DND-41 (cell line): ENCODE data around the gene B4GALNT1.
"Not testable (repeated sequence)": the region's sequence is repeated elsewhere in the genome, so short reads cannot be mapped to it uniquely, and the experiment has no call there.

ENCODE experiments used
- ATAC-seq: fragments of 200-7000 bp; cut with Tn5 transposase; 3 replicates; pipeline ENCODE4 v1.9.1; 2021; ENCODE audit warnings: low read depth; ENCODE audit not compliant: insufficient read depth
- DNase-seq: peaks from one replicate; pipeline ENCODE4 v3.0.0-alpha.2; 2020
- H2AFZ ChIP-seq: 2 replicates; pipeline ENCODE4 v1.6.0; 2012; ENCODE audit warnings: low read depth, low read length
- H3K27ac ChIP-seq: 2 replicates; pipeline ENCODE4 v1.5.1; 2012; ENCODE audit warnings: low read length, inconsistent platforms
- H3K27me3 ChIP-seq: fragments of 200-600 bp; sonication (generic); 2 replicates; pipeline ENCODE4 v1.6.0; 2012; ENCODE audit warnings: low read length, mild to moderate bottlenecking, inconsistent platforms; ENCODE audit not compliant: insufficient read depth, poor library complexity
- H3K36me3 ChIP-seq: 2 replicates; pipeline ENCODE4 v1.5.1; 2012; ENCODE audit warnings: low read length, inconsistent platforms; ENCODE audit not compliant: insufficient read depth
- H3K4me1 ChIP-seq: 2 replicates; pipeline ENCODE4 v1.5.1; 2012; ENCODE audit warnings: mild to moderate bottlenecking, low read length; ENCODE audit not compliant: insufficient read depth
- H3K4me2 ChIP-seq: 2 replicates; pipeline ENCODE4 v1.6.0; 2012; ENCODE audit warnings: mild to moderate bottlenecking, moderate library complexity, low read length, inconsistent platforms; ENCODE audit not compliant: insufficient read depth
- H3K4me3 ChIP-seq, 2 experiments: fragments of 200-600 bp in 1 of 2; shearing (Covaris generic) in 1 of 2; 2 replicates each; pipeline ENCODE4 v1.5.1; 2012 to 2016; ENCODE audit warnings: inconsistent platforms in 2 of 2, low read length in 2 of 2, mild to moderate bottlenecking in 2 of 2, low read depth in 1 of 2, moderate library complexity in 1 of 2
- H3K79me2 ChIP-seq: 2 replicates; pipeline ENCODE4 v1.6.0; 2012; ENCODE audit warnings: low read length, inconsistent platforms; ENCODE audit not compliant: insufficient read depth
- H3K9ac ChIP-seq: 2 replicates; pipeline ENCODE4 v1.6.0; 2012; ENCODE audit warnings: low read depth, mild to moderate bottlenecking, inconsistent platforms, low read length, moderate library complexity
- H3K9me3 ChIP-seq: 2 replicates; pipeline ENCODE4 v1.5.1; 2012; ENCODE audit warnings: low read length, moderate library complexity, mild to moderate bottlenecking, inconsistent platforms; ENCODE audit not compliant: insufficient read depth, severe bottlenecking
- H4K20me1 ChIP-seq: 2 replicates; pipeline ENCODE4 v1.6.0; 2012; ENCODE audit warnings: low read length; ENCODE audit not compliant: insufficient read depth
- CTCF ChIP-seq: IDR thresholded peaks from 2 replicates; pipeline ENCODE4 v1.5.1; 2012; ENCODE audit warnings: borderline replicate concordance, low read length, moderate library complexity, mild to moderate bottlenecking; ENCODE audit not compliant: poor library complexity, severe bottlenecking; ENCODE audit errors: extremely low read depth
- EZH2 ChIP-seq: IDR thresholded peaks from 3 replicates; pipeline ENCODE4 v1.6.1; 2012; ENCODE audit warnings: borderline replicate concordance, low read depth, mild to moderate bottlenecking, moderate library complexity, low read length, inconsistent platforms; ENCODE audit not compliant: severe bottlenecking

Gene B4GALNT1

GRCh38 chr12:57591782-57592325 lies 41.1 kb downstream of the B4GALNT1 start:
- TF ChIP-seq CTCF (no peak), EZH2 (no peak)
- Histone ChIP-seq H4K20me1 (no peaks in the 10 kb centered on the region; the same call in 1 of the 2 replicates), H3K9ac (peak overlapping the region; percentile 73), H2AFZ (peak overlapping the region; percentile 99), H3K4me2 (peak overlapping the region; percentile 92), H3K79me2 (peaks cover 26% of the 10 kb centered on the region), H3K27ac (peak overlapping the region; percentile 79), H3K9me3 (no peaks in the 10 kb centered on the region), H3K4me3 (peak overlapping the region; percentile 82 to 90), H3K36me3 (peaks cover 27% of the 10 kb centered on the region; the same call in 1 of the 2 replicates), H3K27me3 (no peaks in the 10 kb centered on the region), H3K4me1 (peaks cover 35% of the 10 kb centered on the region)
- ATAC-seq (no peak; the same call in 2 of the 3 replicates), DNase-seq (no peak)

- peak within 1 kb of the TSS; percentile 99 for H2AFZ ChIP-seq
- H3K4me1 ChIP-seq: peaks cover 35% of the 10 kb centered on the region
- no peaks in the 10 kb centered on the region for H3K9me3 ChIP-seq
- H3K9ac ChIP-seq: peak within 1 kb of the TSS; percentile 73
- H3K27ac ChIP-seq: peak within 1 kb of the TSS; percentile 79
- no peaks in the 10 kb centered on the region; the same call in 1 of the 2 replicates for H4K20me1 ChIP-seq
- TF ChIP-seq CTCF (no peak), EZH2 (no peak)
- H3K27me3 ChIP-seq: no peaks in the 10 kb centered on the region
- ATAC-seq: peak; percentile 88
- peaks cover 23% of the 10 kb centered on the region; the same call in 1 of the 2 replicates for H3K36me3 ChIP-seq
- peak within 1 kb of the TSS; percentile 92 for H3K4me2 ChIP-seq
- peaks cover 26% of the 10 kb centered on the region for H3K79me2 ChIP-seq
- peak; percentile 79 for DNase-seq
- peak within 1 kb of the TSS; percentile 82 to 90 for H3K4me3 ChIP-seq
These were observed 41.9 kb downstream of the B4GALNT1 start, which contains the start of gene PIP4K2C for GRCh38 chr12:57590864-57591781. Gene PIP4K2C (plus strand): TSS chr12:57591192. CDS start chr12:57591290, 98 bp downstream.

GRCh38 chr12:57590479-57590863 lies 42.5 kb downstream of the B4GALNT1 start:
- H3K36me3 ChIP-seq: peaks cover 16% of the 10 kb centered on the region; the same call in 1 of the 2 replicates
- H2AFZ ChIP-seq: peak overlapping the region; percentile 99
- peak overlapping the region; percentile 73 for H3K9ac ChIP-seq
- peak overlapping the region; percentile 92 for H3K4me2 ChIP-seq
- H4K20me1 ChIP-seq: no peaks in the 10 kb centered on the region; the same call in 1 of the 2 replicates
- H3K9me3 ChIP-seq: no peaks in the 10 kb centered on the region
- DNase-seq (no peak), ATAC-seq (no peak)
- H3K4me1 ChIP-seq: peaks cover 35% of the 10 kb centered on the region
- H3K27ac ChIP-seq: peak overlapping the region; percentile 79
- no peak for TF ChIP-seq CTCF
- TF ChIP-seq EZH2: no peak
- H3K27me3 ChIP-seq: peaks cover 3% of the 10 kb centered on the region
- peak overlapping the region; percentile 82 to 90 for H3K4me3 ChIP-seq
- peaks cover 26% of the 10 kb centered on the region for H3K79me2 ChIP-seq

DNA sequence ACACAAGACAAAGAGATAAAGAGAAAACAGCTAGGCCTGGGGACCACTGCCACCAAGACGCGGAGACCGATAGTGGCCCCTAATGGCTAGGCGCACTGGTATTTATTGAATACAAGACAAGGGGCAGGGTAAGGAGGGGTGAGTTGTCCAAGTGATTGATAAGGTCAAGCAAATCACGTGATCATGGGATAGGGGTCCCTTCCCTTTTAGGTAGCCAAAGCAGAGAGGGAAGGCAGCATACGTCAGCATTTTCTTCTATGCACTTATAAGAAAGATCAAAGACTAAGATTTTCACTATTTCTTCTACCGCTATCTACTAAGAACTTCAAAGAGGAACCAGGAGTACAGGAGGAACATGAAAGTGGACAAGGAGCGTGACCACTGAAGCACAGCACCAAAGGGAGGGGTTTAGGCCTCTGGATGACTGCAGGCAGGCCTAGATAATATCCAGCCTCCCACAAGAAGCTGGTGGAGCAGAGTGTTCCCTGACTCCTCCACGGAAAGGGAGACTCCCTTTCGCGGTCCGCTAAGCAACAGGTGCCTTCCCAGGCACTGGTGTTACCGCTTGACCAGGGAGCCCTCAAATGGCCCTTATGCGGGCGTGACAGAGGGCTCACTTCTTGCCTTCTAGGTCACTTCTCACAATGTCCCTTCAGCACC lies 43.9 kb downstream of the B4GALNT1 start:
- Histone ChIP-seq H3K4me1 (peaks cover 35% of the 10 kb centered on the region), H3K79me2 (peaks cover 26% of the 10 kb centered on the region)
- not testable (repeated sequence) for ATAC-seq, H4K20me1 ChIP-seq, H3K27ac ChIP-seq, DNase-seq, H3K9ac ChIP-seq, H3K9me3 ChIP-seq, H3K4me3 ChIP-seq, H3K27me3 ChIP-seq, H2AFZ ChIP-seq, H3K4me2 ChIP-seq, H3K36me3 ChIP-seq
